Mesodermal cell (in vitro differentiated cells): ENCODE measurements around the gene CHMP6.

Source experiments
- H3K27ac ChIP-seq: 2 replicates; pipeline ENCODE4 v1.7.0; 2013; ENCODE audit warnings: mild to moderate bottlenecking, low read depth, low read length, moderate library complexity; ENCODE audit not compliant: severe bottlenecking
- H3K36me3 ChIP-seq: 2 replicates; pipeline ENCODE4 v1.7.1; 2013; ENCODE audit warnings: mild to moderate bottlenecking, low read length, moderate library complexity; ENCODE audit not compliant: control insufficient read depth, insufficient read depth
- H3K4me1 ChIP-seq: one replicate; pipeline ENCODE4 v1.7.1; 2013; ENCODE audit warnings: mild to moderate bottlenecking, low read length; ENCODE audit not compliant: insufficient read depth, control insufficient read depth, poor library complexity, severe bottlenecking
- H3K4me3 ChIP-seq: 2 replicates; pipeline ENCODE4 v1.7.0; 2013; ENCODE audit warnings: low read length, control low read depth, mild to moderate bottlenecking; ENCODE audit not compliant: insufficient read depth, poor library complexity, severe bottlenecking; ENCODE audit errors: extremely low read depth
- H3K9me3 ChIP-seq: 2 replicates; pipeline ENCODE4 v1.7.1; 2013; ENCODE audit warnings: mild to moderate bottlenecking, low read length, moderate library complexity; ENCODE audit not compliant: control insufficient read depth
- WGBS, 2 experiments: methylation state at CpG; one replicate each; pipeline ENCODE4 v1.1.5; 2013; ENCODE audit warnings: missing lambda C conversion rate in 2 of 2; ENCODE audit not compliant: insufficient coverage in 2 of 2; 5-methylcytosine and 5-hydroxymethylcytosine counted together

Gene CHMP6

DNA sequence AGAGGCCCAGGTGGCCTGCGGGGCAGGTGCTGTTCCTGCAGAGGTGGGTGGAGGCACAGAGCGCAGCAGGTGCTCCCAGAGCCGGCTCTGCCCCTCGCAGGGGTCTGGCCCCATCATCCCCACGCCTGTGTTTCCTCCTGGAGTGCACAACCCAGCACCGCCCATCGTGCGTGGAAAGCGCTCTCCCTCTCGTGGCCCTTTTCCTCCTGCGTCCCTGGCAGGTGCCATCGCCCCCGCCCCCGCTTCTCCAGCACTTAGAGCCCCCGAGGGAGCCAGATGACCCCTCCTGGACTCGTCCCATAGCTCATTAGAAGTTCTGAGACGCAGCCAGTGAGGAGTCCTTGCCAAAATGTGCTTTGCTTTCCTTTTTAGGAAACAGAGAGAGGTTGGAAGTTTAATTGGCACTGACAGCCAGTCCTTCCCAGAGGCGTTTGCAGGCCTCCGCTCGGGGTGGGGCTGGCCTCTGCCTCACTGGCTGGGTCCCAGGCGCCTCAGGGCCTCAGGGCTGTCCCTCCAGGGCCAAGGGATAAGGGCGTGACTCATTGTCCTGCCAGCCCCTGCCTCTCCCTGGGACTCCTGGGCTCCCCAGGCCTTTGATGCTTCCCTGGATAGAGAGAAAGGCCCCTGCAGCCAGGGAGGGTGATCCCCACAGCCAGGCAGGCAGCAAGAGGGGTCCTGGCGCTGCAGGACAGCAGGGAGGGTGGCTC is 32.2 kb upstream of the CHMP6 start:
- Histone ChIP-seq H3K36me3 (peaks cover 3% of the 10 kb centered on the region), H3K4me3 (no peak overlapping the region), H3K4me1 (peaks cover 6% of the 10 kb centered on the region), H3K27ac (no peak overlapping the region), H3K9me3 (peaks cover 5% of the 10 kb centered on the region)
- 91 to 94% methylated on average over 21 of the region's 23 CpGs for WGBS, 2 experiments

- peaks cover 6% of the 10 kb centered on the region for H3K4me1 ChIP-seq
- H3K4me3 ChIP-seq: no peak overlapping the region
- H3K27ac ChIP-seq: no peak overlapping the region
- peaks cover 1% of the 10 kb centered on the region for H3K9me3 ChIP-seq
- H3K36me3 ChIP-seq: peaks cover 7% of the 10 kb centered on the region
- WGBS, 2 experiments: 96% methylated on average over 19 to 22 of the region's 24 CpGs
These were observed 31.4 kb upstream of the CHMP6 start for GRCh38 chr17:80960037-80960796.

DNA sequence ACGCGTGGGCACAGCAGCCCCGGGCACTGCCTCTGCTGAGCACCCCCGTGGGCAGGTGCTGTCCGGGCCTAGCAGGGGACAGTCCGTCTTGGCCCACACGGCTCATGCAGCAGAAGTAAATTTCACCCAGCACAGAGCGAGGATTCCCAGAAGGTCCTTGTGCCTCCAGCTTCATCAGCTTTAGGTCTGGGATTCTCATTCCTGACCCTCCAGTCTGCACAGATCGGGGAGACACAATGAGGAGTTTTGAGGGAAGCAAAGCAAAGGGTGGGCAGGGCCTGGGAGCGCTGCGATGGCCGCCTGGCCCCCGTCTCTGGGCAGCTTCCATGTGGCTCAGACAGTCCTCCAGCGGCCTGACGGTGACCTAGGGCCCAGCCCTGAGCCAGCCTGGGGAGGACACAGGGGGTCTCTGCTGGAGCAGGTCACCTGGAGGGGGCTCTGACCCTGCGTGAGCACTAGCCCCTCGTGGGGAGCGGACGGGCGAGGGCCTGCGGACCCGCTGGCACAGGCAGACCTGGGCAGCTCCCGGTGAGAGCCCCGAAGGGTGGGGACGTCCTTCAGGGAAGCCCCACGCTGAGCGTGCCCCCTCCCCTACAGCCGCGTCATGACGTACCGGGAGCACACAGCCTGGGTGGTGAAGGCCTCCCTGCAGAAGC is 30.7 kb upstream of the CHMP6 start:
- 94 to 95% methylated on average over 29 to 31 of the region's 31 CpGs for WGBS, 2 experiments
- no peaks in the 10 kb centered on the region for H3K9me3 ChIP-seq
- no peak overlapping the region for H3K27ac ChIP-seq
- no peak overlapping the region for H3K4me3 ChIP-seq
- peaks cover 12% of the 10 kb centered on the region for H3K36me3 ChIP-seq
- H3K4me1 ChIP-seq: peaks cover 6% of the 10 kb centered on the region

- 91 to 95% methylated on average over 14 to 20 of the region's 21 CpGs for WGBS, 2 experiments
- Histone ChIP-seq H3K4me3 (no peak overlapping the region), H3K36me3 (peaks cover 12% of the 10 kb centered on the region), H3K9me3 (no peaks in the 10 kb centered on the region), H3K27ac (no peak overlapping the region), H3K4me1 (peaks cover 6% of the 10 kb centered on the region)
These were observed 29.9 kb upstream of the CHMP6 start for GRCh38 chr17:80961541-80962330.

DNA sequence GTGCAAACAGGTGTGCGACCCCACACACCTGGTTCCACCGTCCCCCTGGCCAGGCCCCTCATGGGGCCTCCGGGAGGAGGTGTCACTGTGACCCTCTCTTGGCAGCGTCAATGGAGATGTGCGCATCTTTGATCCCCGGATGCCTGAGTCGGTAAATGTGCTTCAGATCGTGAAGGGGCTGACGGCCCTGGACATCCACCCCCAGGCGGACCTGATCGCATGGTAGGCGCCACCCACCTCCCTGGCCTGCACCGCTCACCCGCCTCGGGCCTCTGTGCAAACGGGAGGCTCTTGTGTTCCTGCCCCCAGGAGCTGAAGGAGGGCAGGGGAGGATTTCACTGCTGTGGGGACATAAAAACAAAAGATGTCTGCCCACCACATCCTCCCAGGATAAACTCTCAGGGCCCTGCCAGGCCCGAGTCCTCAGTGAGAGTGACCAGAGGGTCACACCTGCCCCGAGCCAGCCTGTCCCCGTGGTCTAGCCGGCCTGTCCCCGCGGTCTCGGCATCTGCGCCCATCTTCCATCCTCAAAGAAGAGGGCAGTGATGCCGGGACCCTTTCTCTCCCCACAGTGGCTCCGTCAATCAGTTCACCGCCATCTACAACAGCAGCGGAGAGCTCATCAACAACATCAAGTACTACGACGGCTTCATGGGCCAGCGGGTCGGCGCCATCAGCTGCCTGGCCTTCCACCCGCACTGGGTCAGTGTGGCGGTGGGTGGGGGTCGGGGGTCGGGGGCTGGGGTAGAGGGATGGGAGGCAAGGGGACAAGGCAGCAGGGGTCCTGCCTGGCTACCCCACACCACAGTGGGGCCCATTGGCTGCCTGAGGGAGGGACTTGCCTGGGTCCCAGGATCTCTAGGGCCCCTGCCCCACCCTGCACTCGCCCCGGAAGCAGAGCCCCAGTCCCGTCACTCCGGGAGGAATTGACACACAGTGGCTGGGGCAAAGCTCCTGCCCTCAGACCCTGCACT is 29.0 kb upstream of the CHMP6 start:
- H3K27ac ChIP-seq: no peak overlapping the region
- no peak overlapping the region for H3K4me3 ChIP-seq
- 91 to 93% methylated on average over 20 to 27 of the region's 41 CpGs for WGBS, 2 experiments
- peaks cover 12% of the 10 kb centered on the region for H3K36me3 ChIP-seq
- H3K4me1 ChIP-seq: peaks cover 6% of the 10 kb centered on the region
- no peaks in the 10 kb centered on the region for H3K9me3 ChIP-seq

DNA sequence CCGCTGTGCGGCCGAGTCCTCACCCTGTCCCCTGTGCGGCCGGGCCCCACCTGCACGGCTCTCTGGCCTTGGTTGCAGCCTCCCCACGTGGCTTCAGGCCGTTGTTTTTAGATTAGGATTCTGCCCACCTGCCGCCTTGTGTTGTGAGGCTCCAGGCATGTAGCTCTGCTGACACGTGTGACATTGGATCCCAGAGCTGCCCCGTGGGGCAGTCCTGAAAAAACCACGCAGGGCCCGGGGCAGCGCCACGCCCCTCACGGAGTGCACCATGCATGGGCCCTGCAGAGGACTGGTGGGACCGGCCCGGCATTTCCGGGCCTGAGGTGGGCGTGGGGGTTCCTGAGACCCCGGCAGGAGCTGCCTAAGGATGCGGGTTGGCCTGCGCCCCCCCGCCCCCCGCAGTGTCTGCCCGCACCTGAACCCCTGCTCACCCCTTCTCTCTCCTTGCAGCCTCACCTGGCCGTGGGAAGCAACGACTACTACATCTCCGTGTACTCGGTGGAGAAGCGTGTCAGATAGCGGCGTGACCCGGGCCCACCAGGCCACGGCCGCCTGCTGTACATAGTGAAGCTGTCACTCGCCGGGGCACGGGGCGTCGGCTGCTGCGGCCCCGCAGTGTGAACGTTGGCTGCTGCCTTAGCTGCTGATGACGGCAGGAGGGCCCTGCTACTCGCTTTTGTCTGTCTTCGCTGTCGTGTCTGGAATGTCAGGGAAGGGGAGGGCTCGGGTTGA is 27.7 kb upstream of the CHMP6 start:
- Histone ChIP-seq H3K27ac (no peak overlapping the region), H3K36me3 (peaks cover 12% of the 10 kb centered on the region), H3K4me3 (no peak overlapping the region), H3K4me1 (peaks cover 6% of the 10 kb centered on the region), H3K9me3 (no peaks in the 10 kb centered on the region)
- WGBS, 2 experiments: 84 to 91% methylated on average over 38 to 41 of the region's 49 CpGs

DNA sequence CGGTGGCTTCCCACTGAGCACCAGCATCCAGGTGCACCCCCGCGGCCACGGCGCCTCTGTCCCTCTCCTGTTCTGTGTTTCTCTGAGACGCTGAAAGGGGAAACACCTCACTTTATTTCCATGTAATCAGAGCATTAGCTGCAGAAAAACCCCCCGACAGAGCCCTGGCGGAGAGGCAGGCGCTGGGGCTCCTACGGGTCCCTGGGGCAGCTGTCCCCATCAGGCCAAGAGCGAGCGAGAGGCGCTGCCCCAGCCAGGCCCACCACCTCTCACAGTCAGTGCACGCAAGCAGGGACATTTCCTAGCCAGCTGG is 27.1 kb upstream of the CHMP6 start:
- H3K9me3 ChIP-seq: no peaks in the 10 kb centered on the region
- no peak overlapping the region for H3K4me3 ChIP-seq
- no peak overlapping the region for H3K27ac ChIP-seq
- 79 to 85% methylated on average over 13 to 14 of the region's 14 CpGs for WGBS, 2 experiments
- H3K36me3 ChIP-seq: peaks cover 12% of the 10 kb centered on the region
- H3K4me1 ChIP-seq: peaks cover 1% of the 10 kb centered on the region

DNA sequence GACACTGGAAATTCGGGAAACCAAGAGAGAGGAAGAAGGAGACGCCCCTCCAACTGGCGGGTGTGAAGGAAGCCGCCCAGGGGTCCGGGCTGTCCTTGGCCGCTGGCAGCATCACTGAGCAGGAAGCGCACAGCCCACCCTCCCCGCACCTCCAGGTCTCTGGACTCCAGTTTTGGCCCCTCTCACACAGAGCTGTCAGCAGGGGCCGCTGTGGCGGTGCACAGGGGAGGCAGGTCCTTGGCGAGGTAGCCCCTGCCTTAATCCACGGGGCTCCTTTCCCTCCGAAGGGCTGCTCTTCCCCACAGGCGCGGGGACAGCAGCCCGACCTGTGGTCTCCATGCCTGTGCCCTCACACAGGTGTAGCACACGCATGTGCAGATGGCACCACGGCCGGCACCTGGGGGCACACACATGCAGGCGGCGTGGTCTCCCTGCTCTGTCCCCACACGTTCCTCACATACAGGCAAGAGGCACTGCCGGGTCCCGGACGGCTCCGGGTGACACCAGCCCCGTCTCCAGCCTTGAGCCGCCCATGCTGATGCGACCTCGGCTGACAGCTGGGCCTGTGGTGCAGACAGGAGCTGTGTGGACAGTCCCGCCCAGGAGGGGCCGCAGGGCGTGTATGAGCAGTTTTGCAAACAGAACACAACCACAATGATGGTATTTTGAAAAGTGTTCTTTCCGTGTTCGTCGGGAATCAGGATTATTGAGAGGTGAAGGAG is 26.6 kb upstream of the CHMP6 start:
- Histone ChIP-seq H3K4me3 (no peak overlapping the region), H3K9me3 (no peaks in the 10 kb centered on the region), H3K36me3 (peaks cover 10% of the 10 kb centered on the region), H3K27ac (no peak overlapping the region), H3K4me1 (no peaks in the 10 kb centered on the region)
- 93% methylated on average over 25 to 31 of the region's 36 CpGs for WGBS, 2 experiments

- 90 to 91% methylated on average over 21 of the region's 21 CpGs for WGBS, 2 experiments
- H3K4me3 ChIP-seq: no peak overlapping the region
- no peak overlapping the region for H3K27ac ChIP-seq
These were observed 26.0 kb upstream of the CHMP6 start for GRCh38 chr17:80965606-80966005.

More at GRCh38 chr17:80965606-80966005, 26.0 kb upstream of the CHMP6 start:
- Histone ChIP-seq H3K36me3 (peaks cover 9% of the 10 kb centered on the region), H3K9me3 (no peaks in the 10 kb centered on the region), H3K4me1 (peaks cover under 1% of the 10 kb centered on the region)
